ENCODE measurements around the gene IQCE. TPM values are rescaled to one million over a fixed set of nuclear protein-coding genes. Genes with fewer than 3 reads are reported as not detected.

The IQCE gene
- total RNA-seq, 1 experiment from 2014 or later, result 21.4 TPM

- Histone ChIP-seq H4K20me1 (ENCODE audit: insufficient read depth) (no peaks in the 10 kb centered on the region), H3K36me3 (ENCODE audit: control insufficient read depth in 1 of 2, insufficient read depth in 2 of 2, low read length in 2 of 2) (peaks cover 10 to 14% of the 10 kb centered on the region in 2 experiments; a peak in 3 of 4 replicates), H3K27me3 (ENCODE audit: insufficient read depth, low read length) (no peaks in the 10 kb centered on the region), H3K9ac (ENCODE audit: low read length) (no peak overlapping the region), H3K79me2 (ENCODE audit: insufficient read depth, low read length) (no peaks in the 10 kb centered on the region), H2AFZ (ENCODE audit: low read depth, low read length, poor library complexity, severe bottlenecking) (no peak overlapping the region), H3K9me2 (ENCODE audit: insufficient read depth) (no peaks in the 10 kb centered on the region), H3K27ac (ENCODE audit: low read depth, low read length) (no peak overlapping the region), H3K4me2 (ENCODE audit: low read length) (no peak overlapping the region), H3K4me1 (ENCODE audit: control insufficient read depth in 1 of 2, insufficient read depth in 2 of 2, low read length in 2 of 2) (no peaks in the 10 kb centered on the region), H3K9me3 (ENCODE audit: control insufficient read depth in 1 of 2, insufficient read depth in 1 of 2, low read depth in 1 of 2, low read length in 2 of 2) (no peaks in the 10 kb centered on the region), H3K4me3 (replicated peaks in 1 of 2; ENCODE audit: low read depth in 1 of 2, low read length in 2 of 2) (no peak overlapping the region)
- DNase-seq (ENCODE audit: low read depth, low spot score) (no peak), ATAC-seq (no peak)
- intact Hi-C loops (cut with micrococcal nuclease), result no loop called here
- CTCF ChIA-PET, result no interaction called here
- TF ChIP-seq CBX3 (IDR thresholded peaks at IDR 0.05; ENCODE audit: low read depth), result no peak
- no peak for TF ChIP-seq POLR2A (IDR thresholded peaks at IDR 0.05; ENCODE audit: borderline replicate concordance, extremely low read depth, insufficient read depth, insufficient read length)
- TF ChIP-seq SP1 (IDR thresholded peaks at IDR 0.05; ENCODE audit: low read depth), result no peak
- BruUV-seq (replicated peaks), result no TSS peak
- RAD21 ChIA-PET (ENCODE audit: low non-redundant PET in 1 of 2, low total read pairs in 2 of 2, uncharacterized antibody in 2 of 2, unreplicated experiment in 2 of 2), result no interaction called here
- POLR2A ChIA-PET, result no interaction called here
Observed at GRCh38 chr7:2540133-2540532, 18.6 kb upstream of the IQCE start.

GRCh38 chr7:2540641-2541051 is 18.1 kb upstream of the IQCE start:
- Histone ChIP-seq H3K9me2 (ENCODE audit: insufficient read depth) (no peaks in the 10 kb centered on the region), H3K4me1 (ENCODE audit: control insufficient read depth in 1 of 2, insufficient read depth in 2 of 2, low read length in 2 of 2) (no peaks in the 10 kb centered on the region), H3K4me3 (replicated peaks in 1 of 2; ENCODE audit: low read depth in 1 of 2, low read length in 2 of 2) (no peak overlapping the region), H3K79me2 (ENCODE audit: insufficient read depth, low read length) (no peaks in the 10 kb centered on the region), H3K9me3 (ENCODE audit: control insufficient read depth in 1 of 2, insufficient read depth in 1 of 2, low read depth in 1 of 2, low read length in 2 of 2) (no peaks in the 10 kb centered on the region), H3K36me3 (ENCODE audit: control insufficient read depth in 1 of 2, insufficient read depth in 2 of 2, low read length in 2 of 2) (peaks cover 11 to 15% of the 10 kb centered on the region in 2 experiments; a peak in 3 of 4 replicates), H4K20me1 (ENCODE audit: insufficient read depth) (no peaks in the 10 kb centered on the region), H3K27me3 (ENCODE audit: insufficient read depth, low read length) (no peaks in the 10 kb centered on the region), H3K27ac (ENCODE audit: low read depth, low read length) (no peak overlapping the region), H2AFZ (ENCODE audit: low read depth, low read length, poor library complexity, severe bottlenecking) (no peak overlapping the region), H3K9ac (ENCODE audit: low read length) (no peak overlapping the region), H3K4me2 (ENCODE audit: low read length) (no peak overlapping the region)
- intact Hi-C loops (cut with micrococcal nuclease), result no loop called here
- BruUV-seq (replicated peaks), result no TSS peak
- TF ChIP-seq POLR2AphosphoS5 (IDR thresholded peaks at IDR 0.05; ENCODE audit: low read depth, low read length) (no peak), SP1 (IDR thresholded peaks at IDR 0.05; ENCODE audit: low read depth) (no peak), EZH2 (IDR thresholded peaks at IDR 0.05) (no peak), ZFX (IDR thresholded peaks at IDR 0.05) (no peak), TCF7L2 (IDR thresholded peaks at IDR 0.05; ENCODE audit: borderline replicate concordance, extremely low read depth, insufficient read depth, insufficient read length) (no peak), CBX3 (IDR thresholded peaks at IDR 0.05; ENCODE audit: low read depth) (no peak), ZNF274 (IDR thresholded peaks at IDR 0.05; ENCODE audit: low read depth, low read length) (no peak), POLR2A (IDR thresholded peaks at IDR 0.05; ENCODE audit: borderline replicate concordance, extremely low read depth, insufficient read depth, insufficient read length) (no peak), MAX (IDR thresholded peaks at IDR 0.05) (no peak), CTCF (IDR thresholded peaks at IDR 0.05 in 2 of 3, conservative IDR thresholded peaks at IDR 0.05 in 1 of 3; ENCODE audit: borderline replicate concordance in 1 of 3, insufficient read depth in 1 of 3, low read depth in 2 of 3, low read length in 2 of 3) (no peak), ATF3 (IDR thresholded peaks at IDR 0.05) (no peak), RAD21 (IDR thresholded peaks at IDR 0.05; ENCODE audit: low read depth) (no peak), CEBPB (IDR thresholded peaks at IDR 0.05; ENCODE audit: low read depth) (no peak), FOSL1 (IDR thresholded peaks at IDR 0.05; ENCODE audit: low read depth) (no peak), EZH2phosphoT487 (IDR thresholded peaks at IDR 0.05; ENCODE audit: borderline replicate concordance) (no peak), SIN3A (IDR thresholded peaks at IDR 0.05; ENCODE audit: low read depth) (no peak), JUND (IDR thresholded peaks at IDR 0.05) (no peak), ZBTB33 (IDR thresholded peaks at IDR 0.05; ENCODE audit: extremely low read depth, insufficient replicate concordance, low read length) (no peak), ELF1 (IDR thresholded peaks at IDR 0.05; ENCODE audit: borderline replicate concordance, low read depth) (no peak)
- POLR2A ChIA-PET, result no interaction called here
- RAD21 ChIA-PET (ENCODE audit: low non-redundant PET in 1 of 2, low total read pairs in 2 of 2, uncharacterized antibody in 2 of 2, unreplicated experiment in 2 of 2), result interaction anchor here in 1 of 2 experiments (0.6 kb wide), 1 partner anchor 859 kb away, joined by 4 read pairs; no protein-coding TSS in a partner anchor
- DNase-seq (ENCODE audit: low read depth, low spot score) (no peak), ATAC-seq (no peak)
- CTCF ChIA-PET, result no interaction called here
